ENCODE measurements around the gene PXMP2. TPM values are rescaled to one million over a fixed set of nuclear protein-coding genes. Genes with fewer than 3 reads are reported as not detected.

The PXMP2 gene
- total and polyA plus RNA-seq, 2 of the 8 experiments (the other 6 are each of a cell fraction or from before 2014, with no cell fraction given), result 13.8 to 15.1 TPM

GRCh38 chr12:132674561-132674960 lies 12.8 kb upstream of the PXMP2 start:
- POLR2A ChIA-PET (ENCODE audit: partially characterized antibody), result no interaction called here
- no peak overlapping the region for H2BK20ac ChIP-seq (ENCODE audit: low read length)
- TF ChIP-seq EGR1 (IDR thresholded peaks at IDR 0.05; ENCODE audit: borderline replicate concordance, low read depth, low read length) (no peak), FOSL1 (IDR thresholded peaks at IDR 0.05; ENCODE audit: insufficient read depth, low read depth, low read length) (no peak), BACH1 (IDR thresholded peaks at IDR 0.05; ENCODE audit: low read length) (no peak), ATF2 (IDR thresholded peaks at IDR 0.05; ENCODE audit: low read length) (no peak)
- no peak overlapping the region for H2BK15ac ChIP-seq (ENCODE audit: low read length)
- H3K79me2 ChIP-seq (ENCODE audit: control insufficient read depth in 1 of 2, insufficient read depth in 2 of 2, low read length in 2 of 2), result peaks cover 3 to 12% of the 10 kb centered on the region in 2 experiments; a peak in 3 of 4 replicates
- no peak overlapping the region for H3K9ac ChIP-seq (replicated peaks in 1 of 4; ENCODE audit: extremely low read depth in 1 of 4, low read depth in 3 of 4, low read length in 3 of 4)
- no peak overlapping the region for H3K23ac ChIP-seq (ENCODE audit: insufficient read length)
- H3K9me3 ChIP-seq (ENCODE audit: insufficient read depth in 2 of 2, low read depth in 1 of 2, low read length in 1 of 2), result no peaks in the 10 kb centered on the region
- H3K36me3 ChIP-seq (ENCODE audit: control insufficient read depth in 2 of 4, insufficient read depth in 4 of 4, low read length in 3 of 4), result peaks cover 48 to 89% (median 67%) of the 10 kb centered on the region in 4 experiments
- peaks cover 8% of the 10 kb centered on the region for H3K79me1 ChIP-seq (ENCODE audit: low read depth, low read length)
- H2BK12ac ChIP-seq (ENCODE audit: low read depth, low read length), result no peak overlapping the region
- H3K14ac ChIP-seq (ENCODE audit: insufficient read length), result no peak overlapping the region
- H4K5ac ChIP-seq (ENCODE audit: insufficient read length, low read depth, low read length), result no peak overlapping the region
- peaks cover 5 to 29% of the 10 kb centered on the region in 2 experiments for H4K20me1 ChIP-seq (replicated peaks in 1 of 2; ENCODE audit: control insufficient read depth in 1 of 2, insufficient read depth in 2 of 2, low read length in 2 of 2)
- H3K4ac ChIP-seq (replicated peaks; ENCODE audit: insufficient read length, low read depth, low read length), result no peak overlapping the region
- no peak overlapping the region for H2AFZ ChIP-seq (ENCODE audit: low read length)
- no peaks in the 10 kb centered on the region; a peak in 2 of 7 replicates for H3K4me1 ChIP-seq (replicated peaks in 1 of 4; ENCODE audit: control insufficient read depth in 3 of 4, insufficient read depth in 4 of 4, low read length in 3 of 4)
- no peak overlapping the region for H3K4me2 ChIP-seq (ENCODE audit: insufficient read depth in 1 of 2, low read depth in 2 of 2, low read length in 2 of 2)
- H3K18ac ChIP-seq (ENCODE audit: extremely low read depth, low read length), result no peak overlapping the region
- H3K4me3 ChIP-seq (ENCODE audit: extremely low read depth in 1 of 4, insufficient read depth in 2 of 4, low read depth in 3 of 4, low read length in 4 of 4), result no peak overlapping the region
- 86% methylated on average over 4 of the region's 5 CpGs; no CpG with 5 or more reads in 1 of the 2 experiments for WGBS, 2 experiments (ENCODE audit: extremely low coverage in 1 of 2, insufficient coverage in 1 of 2, insufficient read length in 1 of 2, insufficient replicate concordance in 2 of 2, low coverage in 1 of 2, low lambda C conversion rate in 2 of 2, missing lambda C conversion rate in 1 of 2)
- no peak overlapping the region for H4K91ac ChIP-seq (replicated peaks; ENCODE audit: insufficient read length, low read length)
- DNase-seq (ENCODE audit: low read depth in 1 of 2, low spot score in 2 of 2) (no peak), FAIRE-seq (no peak)
- H3K23me2 ChIP-seq (ENCODE audit: low read depth, low read length), result no peaks in the 10 kb centered on the region; the same call in 1 of the 2 replicates
- CTCF ChIA-PET (ENCODE audit: partially characterized antibody), result no interaction called here
- no peak overlapping the region for H3K56ac ChIP-seq (replicated peaks; ENCODE audit: insufficient read length, low read depth, low read length)
- no peak overlapping the region for H2BK5ac ChIP-seq (ENCODE audit: low read depth, low read length)
- no peak overlapping the region for H3K27ac ChIP-seq (ENCODE audit: low read depth, low read length)
- no peak overlapping the region for H4K8ac ChIP-seq (ENCODE audit: extremely low read depth, insufficient read depth, low read length)
- no peak overlapping the region for H2BK120ac ChIP-seq (replicated peaks; ENCODE audit: low read depth, low read length)
- no peaks in the 10 kb centered on the region for H3K27me3 ChIP-seq (replicated peaks in 1 of 4; ENCODE audit: control insufficient read depth in 3 of 4, extremely low read depth in 1 of 4, insufficient read depth in 3 of 4, low read length in 3 of 4)
- no peak overlapping the region for H2AK5ac ChIP-seq (ENCODE audit: low read depth, low read length)
